ENCODE measurements around the gene SLC49A4. TPM values are rescaled to one million over a fixed set of nuclear protein-coding genes. Genes with fewer than 3 reads are reported as not detected.

Gene SLC49A4
- polyA plus RNA-seq, 2 of the 4 experiments (the other 2 are of a cell fraction), result 11.1 to 16.2 TPM

- POLR2A ChIA-PET, result no interaction called here
- Histone ChIP-seq H3K27ac (no peak overlapping the region), H3K9me3 (no peaks in the 10 kb centered on the region), H3K4me1 (peaks cover 6% of the 10 kb centered on the region; the same call in 2 of the 3 replicates), H3K4me2 (no peak overlapping the region; the same call in 2 of the 3 replicates), H3K4me3 (no peak overlapping the region)
- DNase-seq (ENCODE audit: low read depth in 1 of 2, low spot score in 1 of 2), result peak in 1 of 2 experiments; percentile 11
- no peak for FAIRE-seq
- 58% methylated on average over 3 of the region's 3 CpGs for WGBS (ENCODE audit: missing lambda C conversion rate)
- CTCF ChIA-PET, result interaction anchor here (1.2 kb wide), 1 partner anchor 42 kb away, joined by 3 read pairs; no protein-coding TSS in a partner anchor
- no peak for ATAC-seq
- TF ChIP-seq KDM5A (IDR thresholded peaks at IDR 0.05), result no peak
- TF ChIP-seq E2F6 (IDR thresholded peaks at IDR 0.05; ENCODE audit: borderline replicate concordance, low read depth), result no peak
- TF ChIP-seq ZSCAN20 (CRISPR knock-in tag; IDR thresholded peaks at IDR 0.05), result no peak
- TF ChIP-seq HOXB13 (CRISPR knock-in tag; IDR thresholded peaks at IDR 0.05; ENCODE audit: low read depth), result no peak
- no peak for TF ChIP-seq ZFP36 (IDR thresholded peaks at IDR 0.05; ENCODE audit: borderline replicate concordance, partially characterized antibody)
- TF ChIP-seq, protein P1, sequence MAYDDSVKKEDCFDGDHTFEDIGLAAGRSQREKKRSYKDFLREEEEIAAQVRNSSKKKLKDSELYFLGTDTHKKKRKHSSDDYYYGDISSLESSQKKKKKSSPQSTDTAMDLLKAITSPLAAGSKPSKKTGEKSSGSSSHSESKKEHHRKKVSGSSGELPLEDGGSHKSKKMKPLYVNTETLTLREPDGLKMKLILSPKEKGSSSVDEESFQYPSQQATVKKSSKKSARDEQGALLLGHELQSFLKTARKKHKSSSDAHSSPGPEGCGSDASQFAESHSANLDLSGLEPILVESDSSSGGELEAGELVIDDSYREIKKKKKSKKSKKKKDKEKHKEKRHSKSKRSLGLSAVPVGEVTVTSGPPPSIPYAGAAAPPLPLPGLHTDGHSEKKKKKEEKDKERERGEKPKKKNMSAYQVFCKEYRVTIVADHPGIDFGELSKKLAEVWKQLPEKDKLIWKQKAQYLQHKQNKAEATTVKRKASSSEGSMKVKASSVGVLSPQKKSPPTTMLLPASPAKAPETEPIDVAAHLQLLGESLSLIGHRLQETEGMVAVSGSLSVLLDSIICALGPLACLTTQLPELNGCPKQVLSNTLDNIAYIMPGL (CRISPR knock-in tag; IDR thresholded peaks at IDR 0.05; ENCODE audit: borderline replicate concordance), result no peak
- TF ChIP-seq EP300 (IDR thresholded peaks at IDR 0.05), result no peak
- TF ChIP-seq GATA3 (IDR thresholded peaks at IDR 0.05; ENCODE audit: borderline replicate concordance), result no peak
- TF ChIP-seq REST (IDR thresholded peaks at IDR 0.05), result no peak
These were observed 2.4 kb downstream of the SLC49A4 start for GRCh38 chr3:122797291-122797690.

DNA sequence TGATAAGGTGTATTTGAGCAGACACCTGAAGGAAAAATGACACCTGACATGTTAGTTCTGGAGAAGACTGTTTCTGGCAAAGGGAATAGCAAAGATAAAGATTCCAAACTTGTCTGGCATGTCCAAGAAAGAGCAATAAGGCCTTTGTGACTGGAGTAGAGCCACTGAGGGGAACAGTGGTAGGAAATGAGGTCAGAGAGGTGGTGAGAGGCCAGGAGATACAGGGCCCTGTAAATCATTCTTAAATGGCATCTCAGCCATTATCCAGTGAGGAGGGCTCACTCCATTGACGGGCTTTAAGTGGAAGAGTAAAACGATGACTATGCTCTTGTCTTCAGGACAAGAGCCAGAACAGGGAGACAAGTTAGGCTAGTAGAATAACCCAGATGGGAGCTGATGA, 4.5 kb downstream of the SLC49A4 start:
- no peak for TF ChIP-seq RARB (CRISPR knock-in tag; IDR thresholded peaks at IDR 0.05)
- TF ChIP-seq MAFK (IDR thresholded peaks at IDR 0.05; ENCODE audit: partially characterized antibody), result no peak
- no peak for TF ChIP-seq CEBPB (IDR thresholded peaks at IDR 0.05)
- TF ChIP-seq ZNF302 (CRISPR knock-in tag; IDR thresholded peaks at IDR 0.05), result no peak
- TF ChIP-seq HOXB5 (CRISPR knock-in tag; IDR thresholded peaks at IDR 0.05), result no peak
- TF ChIP-seq, protein P2, sequence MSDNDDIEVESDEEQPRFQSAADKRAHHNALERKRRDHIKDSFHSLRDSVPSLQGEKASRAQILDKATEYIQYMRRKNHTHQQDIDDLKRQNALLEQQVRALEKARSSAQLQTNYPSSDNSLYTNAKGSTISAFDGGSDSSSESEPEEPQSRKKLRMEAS (IDR thresholded peaks at IDR 0.05), result no peak
- TF ChIP-seq HOXB13 (CRISPR knock-in tag; IDR thresholded peaks at IDR 0.05; ENCODE audit: low read depth), result no peak
- no peak for TF ChIP-seq EHF (CRISPR knock-in tag; IDR thresholded peaks at IDR 0.05)
- no peak for TF ChIP-seq EP300 (IDR thresholded peaks at IDR 0.05)
- no peak for TF ChIP-seq EHMT2 (IDR thresholded peaks at IDR 0.05; ENCODE audit: low read depth)
- TF ChIP-seq, protein P3, sequence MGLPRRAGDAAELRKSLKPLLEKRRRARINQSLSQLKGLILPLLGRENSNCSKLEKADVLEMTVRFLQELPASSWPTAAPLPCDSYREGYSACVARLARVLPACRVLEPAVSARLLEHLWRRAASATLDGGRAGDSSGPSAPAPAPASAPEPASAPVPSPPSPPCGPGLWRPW (IDR thresholded peaks at IDR 0.05), result no peak
- TF ChIP-seq SREBF2 (IDR thresholded peaks at IDR 0.05), result no peak
- FAIRE-seq, result no peak
- H3K9me3 ChIP-seq, result no peaks in the 10 kb centered on the region
- 90% methylated on average over 2 of the region's 2 CpGs for WGBS (ENCODE audit: missing lambda C conversion rate)
- no peak overlapping the region for H3K4me3 ChIP-seq
- no peak for ATAC-seq
- ChIA-PET CTCF (no interaction called here), POLR2A (no interaction called here)
- DNase-seq (ENCODE audit: low read depth in 1 of 2, low spot score in 1 of 2), result no peak
- H3K4me2 ChIP-seq, result no peak overlapping the region
- H3K4me1 ChIP-seq, result peaks cover 6% of the 10 kb centered on the region; the same call in 2 of the 3 replicates
- H3K27ac ChIP-seq, result no peak overlapping the region

Measured in A549 (cell line).